H9 (cell line): ENCODE results near the gene RUNX1. TPM values are rescaled to one million over a fixed set of nuclear protein-coding genes. Genes with fewer than 3 reads are reported as not detected.

Source experiments
- DNase-seq: peaks from one replicate; pipeline ENCODE4 v3.0.0-alpha.2; 2017
- H2AFZ ChIP-seq: one replicate; pipeline ENCODE4 v1.6.1; 2013; ENCODE audit warnings: mild to moderate bottlenecking, low read length, control low read depth, moderate library complexity
- H2AK5ac ChIP-seq: 2 replicates; pipeline ENCODE4 v1.6.1; 2013; ENCODE audit warnings: low read length, control low read depth, mixed read lengths; ENCODE audit not compliant: insufficient read length
- H2BK120ac ChIP-seq: one replicate; pipeline ENCODE4 v1.6.1; 2013; ENCODE audit warnings: low read depth, mild to moderate bottlenecking, low read length, control low read depth, inconsistent platforms; ENCODE audit not compliant: poor library complexity, severe bottlenecking
- H2BK12ac ChIP-seq: 2 replicates; pipeline ENCODE4 v1.6.1; 2013; ENCODE audit warnings: low read length, control low read depth, mixed read lengths, low read depth; ENCODE audit not compliant: insufficient read length
- H2BK15ac ChIP-seq: 2 replicates; pipeline ENCODE4 v1.6.1; 2013; ENCODE audit warnings: low read depth, low read length, control low read depth
- H2BK20ac ChIP-seq: one replicate; pipeline ENCODE4 v1.6.1; 2013; ENCODE audit warnings: low read depth, mild to moderate bottlenecking, low read length, control low read depth, inconsistent platforms; ENCODE audit not compliant: poor library complexity, severe bottlenecking
- H2BK5ac ChIP-seq: 2 replicates; pipeline ENCODE4 v1.6.1; 2013; ENCODE audit warnings: low read length, control low read depth, mixed read lengths; ENCODE audit not compliant: insufficient read length
- H3K14ac ChIP-seq: 2 replicates; pipeline ENCODE4 v1.6.1; 2013; ENCODE audit warnings: low read length, control low read depth; ENCODE audit not compliant: insufficient read depth
- H3K18ac ChIP-seq: 2 replicates; pipeline ENCODE4 v1.6.1; 2013; ENCODE audit warnings: low read depth, mild to moderate bottlenecking, mixed read lengths, low read length, control low read depth; ENCODE audit not compliant: insufficient read length
- H3K23ac ChIP-seq: 2 replicates; pipeline ENCODE4 v1.6.1; 2013; ENCODE audit warnings: low read length, control low read depth, mixed read lengths, low read depth; ENCODE audit not compliant: insufficient read length
- H3K23me2 ChIP-seq: 2 replicates; pipeline ENCODE4 v1.6.1; 2013; ENCODE audit warnings: low read depth, mild to moderate bottlenecking, mixed read lengths, low read length, control low read depth; ENCODE audit not compliant: insufficient read length, poor library complexity, severe bottlenecking
- H3K27ac ChIP-seq: 2 replicates; pipeline ENCODE4 v1.5.1; 2013; ENCODE audit warnings: low read length, control low read depth, mixed read lengths, low read depth; ENCODE audit not compliant: insufficient read length
- H3K27me3 ChIP-seq: 2 replicates; pipeline ENCODE4 v1.6.1; 2013; ENCODE audit warnings: low read length, control low read depth, inconsistent platforms; ENCODE audit not compliant: insufficient read depth
- H3K4ac ChIP-seq: 2 replicates; pipeline ENCODE4 v1.6.1; 2013; ENCODE audit warnings: low read depth, mild to moderate bottlenecking, control low read depth, inconsistent platforms, low read length, moderate library complexity
- H3K4me1 ChIP-seq: 2 replicates; pipeline ENCODE4 v1.6.1; 2013; ENCODE audit warnings: low read length, control low read depth, inconsistent platforms; ENCODE audit not compliant: insufficient read depth
- H3K4me2 ChIP-seq: 2 replicates; pipeline ENCODE4 v1.6.1; 2013; ENCODE audit warnings: low read length, control low read depth, mixed read lengths; ENCODE audit not compliant: insufficient read length, insufficient read depth
- H3K56ac ChIP-seq: 2 replicates; pipeline ENCODE4 v1.6.1; 2013; ENCODE audit warnings: low read depth, mild to moderate bottlenecking, mixed read lengths, low read length, control low read depth; ENCODE audit not compliant: insufficient read length
- H3K79me1 ChIP-seq: 2 replicates; pipeline ENCODE4 v1.6.1; 2013; ENCODE audit warnings: low read depth, mild to moderate bottlenecking, moderate library complexity, low read length, control low read depth, inconsistent platforms; ENCODE audit not compliant: insufficient read depth, poor library complexity, severe bottlenecking
- H3K79me2 ChIP-seq: 2 replicates; pipeline ENCODE4 v1.6.1; 2013; ENCODE audit warnings: low read length, control low read depth, inconsistent platforms; ENCODE audit not compliant: insufficient read depth
- H3K9ac ChIP-seq: 2 replicates; pipeline ENCODE4 v1.6.1; 2013; ENCODE audit warnings: low read length, control low read depth, mixed read lengths; ENCODE audit not compliant: insufficient read length; ENCODE audit errors: extremely low read depth
- H3K9me3 ChIP-seq: one replicate; pipeline ENCODE4 v1.6.1; 2013; ENCODE audit warnings: low read depth, low read length, inconsistent platforms; ENCODE audit not compliant: control insufficient read depth
- H3T11ph ChIP-seq: one replicate; pipeline ENCODE4 v1.6.1; 2013; ENCODE audit warnings: mild to moderate bottlenecking, low read length, control low read depth, inconsistent platforms
- H4K20me1 ChIP-seq: one replicate; pipeline ENCODE4 v1.6.1; 2013; ENCODE audit not compliant: control insufficient read depth, insufficient read length, insufficient read depth
- H4K5ac ChIP-seq: 2 replicates; pipeline ENCODE4 v1.6.1; 2013; ENCODE audit warnings: low read depth, mild to moderate bottlenecking, mixed read lengths, low read length, control low read depth; ENCODE audit not compliant: insufficient read length
- H4K8ac ChIP-seq: replicated peaks from 2 replicates; pipeline ENCODE4 v1.6.1; 2013; ENCODE audit warnings: low read length, control low read depth, mixed read lengths, low read depth; ENCODE audit not compliant: insufficient read length
- H4K91ac ChIP-seq: 2 replicates; pipeline ENCODE4 v1.6.1; 2013; ENCODE audit warnings: low read depth, mild to moderate bottlenecking, moderate library complexity, mixed read lengths, low read length, control low read depth; ENCODE audit not compliant: insufficient read length
- H3K27ac Mint-ChIP-seq, 3 experiments: 2 replicates in 2 of 3; 3 replicates in 1 of 3; pipeline ENCODE4 v1.8.0; 2020 to 2021; ENCODE audit warnings: mixed read lengths in 3 of 3, mild to moderate bottlenecking in 1 of 3, moderate library complexity in 1 of 3
- H3K27me3 Mint-ChIP-seq: 2 replicates; pipeline ENCODE4 v1.8.0; 2021; ENCODE audit warnings: low read depth, mild to moderate bottlenecking, moderate library complexity, mixed read lengths
- H3K36me3 Mint-ChIP-seq, 3 experiments: 2 replicates in 2 of 3; 3 replicates in 1 of 3; pipeline ENCODE4 v1.8.0; 2020 to 2021; ENCODE audit warnings: low read depth in 3 of 3, mixed read lengths in 3 of 3; ENCODE audit not compliant: insufficient read depth in 1 of 3
- H3K4me1 Mint-ChIP-seq, 2 experiments: 2 replicates each; pipeline ENCODE4 v1.8.0; 2020; ENCODE audit warnings: mixed read lengths in 2 of 2
- H3K4me3 Mint-ChIP-seq, 2 experiments: 2 replicates in 1 of 2; 3 replicates in 1 of 2; pipeline ENCODE4 v1.8.0; 2020 to 2021; ENCODE audit warnings: mild to moderate bottlenecking in 2 of 2, mixed read lengths in 2 of 2, moderate library complexity in 1 of 2
- H3K9me3 Mint-ChIP-seq, 2 experiments: 2 replicates in 1 of 2; 3 replicates in 1 of 2; pipeline ENCODE4 v1.8.0; 2020; ENCODE audit warnings: mild to moderate bottlenecking in 2 of 2, mixed read lengths in 2 of 2, moderate library complexity in 1 of 2
- CTCF ChIP-seq: fragments of 200-600 bp; sonication (generic); conservative IDR thresholded peaks from 3 replicates; pipeline ENCODE4 v1.8.0; 2021; ENCODE audit warnings: antibody characterized with exemption, mild to moderate bottlenecking
- WGBS: extraction: QIAGEN DNeasy Blood & Tissue Kit; methylation state at CpG from one replicate; pipeline ENCODE4 v1.1.7; 2013; ENCODE audit warnings: missing lambda C conversion rate, low lambda C conversion rate, mixed read lengths; ENCODE audit not compliant: insufficient read length; ENCODE audit errors: extremely low coverage; 5-methylcytosine and 5-hydroxymethylcytosine counted together
- total RNA-seq: library from RNA; stranded (reverse); gene quantifications from 2 replicates; pipeline ENCODE4 v1.2.1, GENCODE V29; 2021

Gene RUNX1
- total RNA-seq, 1 experiment from 2014 or later: 0.72 TPM

GRCh38 chr21:34987501-34988072, 61.5 kb downstream of the RUNX1 start:
- H4K20me1 ChIP-seq: no peaks in the 10 kb centered on the region
- no peak overlapping the region for H3K23ac ChIP-seq
- H3K14ac ChIP-seq: no peak overlapping the region
- DNase-seq: no peak
- H2AK5ac ChIP-seq: no peak overlapping the region
- no peak overlapping the region for H2BK120ac ChIP-seq
- no peaks in the 10 kb centered on the region for H3K27me3 ChIP-seq
- Mint-ChIP-seq H3K36me3 (no peaks in the 10 kb centered on the region), H3K4me1 (peaks cover 8 to 18% of the 10 kb centered on the region in 2 experiments), H3K27ac (no peak overlapping the region), H3K9me3 (no peaks in the 10 kb centered on the region; a peak in 1 of 5 replicates), H3K27me3 (peaks cover 39% of the 10 kb centered on the region), H3K4me3 (no peak overlapping the region)
- no peak overlapping the region for H4K8ac ChIP-seq
- no peak overlapping the region for H3K27ac ChIP-seq
- no peak overlapping the region for H2AFZ ChIP-seq
- no peak overlapping the region for H4K91ac ChIP-seq
- no peak overlapping the region for H3K4ac ChIP-seq
- no peak overlapping the region for H2BK15ac ChIP-seq
- no peak overlapping the region for H3K56ac ChIP-seq
- no peak overlapping the region for H4K5ac ChIP-seq
- H3K18ac ChIP-seq: no peak overlapping the region
- no peak overlapping the region for H3K9ac ChIP-seq
- no peak overlapping the region for H3T11ph ChIP-seq
- H2BK5ac ChIP-seq: no peak overlapping the region
- TF ChIP-seq CTCF: no peak
- H3K23me2 ChIP-seq: no peaks in the 10 kb centered on the region
- no peak overlapping the region for H3K4me2 ChIP-seq
- no peaks in the 10 kb centered on the region for H3K79me2 ChIP-seq
- WGBS: no CpG with 5 or more reads among the region's 5 CpGs
- no peaks in the 10 kb centered on the region; the same call in 1 of the 2 replicates for H3K4me1 ChIP-seq
- no peak overlapping the region for H2BK12ac ChIP-seq
- no peaks in the 10 kb centered on the region for H3K79me1 ChIP-seq
- no peaks in the 10 kb centered on the region for H3K9me3 ChIP-seq
- no peak overlapping the region for H2BK20ac ChIP-seq
